HG02852 (cell line): Measurements from ENCODE around the gene VPS39.

Experiments used
- ATAC-seq: cut with Tn5 transposase; IDR thresholded peaks from one replicate; pipeline ENCODE4 v1.9.1; 2021; ENCODE audit warnings: mild to moderate bottlenecking, moderate library complexity; ENCODE audit not compliant: unreplicated experiment

The VPS39 gene

GRCh38 chr15:42131826-42132806 is 76.0 kb downstream of the VPS39 start:
- no peak for ATAC-seq

DNA sequence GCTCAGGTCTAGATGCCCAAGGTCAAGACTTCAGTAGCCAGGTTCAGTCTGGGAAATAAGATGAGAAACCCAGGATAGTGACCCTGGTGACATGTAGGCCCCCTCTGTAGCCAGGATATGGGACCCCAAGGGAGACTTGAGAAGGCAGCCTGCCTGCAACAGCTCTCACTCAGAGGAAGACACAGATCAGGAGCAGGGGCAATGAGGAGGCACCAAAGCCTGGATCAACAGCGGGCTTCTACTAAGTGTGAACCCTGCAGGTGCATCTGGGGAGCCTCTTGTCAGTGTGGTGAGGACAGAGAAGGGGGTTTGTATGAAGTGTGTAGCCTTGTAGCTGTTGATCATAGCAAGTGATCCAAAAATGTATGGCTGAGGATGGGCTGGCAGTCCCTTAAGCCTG is 77.1 kb downstream of the VPS39 start:
- no peak for ATAC-seq

GRCh38 chr15:42130246-42130986 is 77.7 kb downstream of the VPS39 start:
- ATAC-seq: no peak

DNA sequence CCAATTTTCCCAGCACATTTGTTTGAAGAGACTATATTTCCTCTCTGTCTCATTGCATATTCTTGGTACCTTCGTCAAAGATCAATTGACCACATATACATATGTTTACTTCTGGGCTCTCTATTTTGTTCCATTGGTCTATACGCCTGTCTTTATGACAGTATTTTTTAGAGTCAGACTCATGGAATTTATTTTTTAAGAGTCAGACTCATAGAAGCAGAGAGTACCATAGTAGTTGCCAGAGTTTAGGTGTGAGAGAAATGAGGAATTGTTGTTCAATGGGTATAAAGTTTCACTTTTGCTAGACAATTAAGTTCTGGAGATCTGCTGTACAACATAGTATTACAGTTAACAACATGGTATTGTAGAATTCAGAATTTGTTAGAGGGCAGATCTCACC is 78.7 kb downstream of the VPS39 start:
- no peak for ATAC-seq

DNA sequence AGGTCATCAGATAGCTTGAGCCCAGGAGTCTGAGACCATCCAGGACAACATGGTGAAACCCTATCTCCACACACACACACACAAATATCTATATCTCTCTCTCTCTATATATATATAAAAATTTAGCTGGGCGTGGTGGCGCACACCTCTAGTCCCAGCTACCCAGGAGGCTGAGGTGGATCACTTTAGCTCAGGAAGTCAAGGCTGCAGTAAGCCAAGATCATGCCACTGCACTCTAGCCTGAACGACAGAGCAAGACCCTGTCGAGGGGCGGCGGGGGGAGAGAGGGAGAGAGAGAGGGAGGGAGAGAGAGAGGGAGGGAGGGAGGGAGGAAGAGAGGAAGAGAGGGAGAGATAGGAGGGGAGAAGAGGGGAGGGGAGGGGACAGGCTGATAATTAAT is 79.6 kb downstream of the VPS39 start:
- no peak for ATAC-seq

GRCh38 chr15:42123546-42123945 is 84.6 kb downstream of the VPS39 start:
- no peak for ATAC-seq

DNA sequence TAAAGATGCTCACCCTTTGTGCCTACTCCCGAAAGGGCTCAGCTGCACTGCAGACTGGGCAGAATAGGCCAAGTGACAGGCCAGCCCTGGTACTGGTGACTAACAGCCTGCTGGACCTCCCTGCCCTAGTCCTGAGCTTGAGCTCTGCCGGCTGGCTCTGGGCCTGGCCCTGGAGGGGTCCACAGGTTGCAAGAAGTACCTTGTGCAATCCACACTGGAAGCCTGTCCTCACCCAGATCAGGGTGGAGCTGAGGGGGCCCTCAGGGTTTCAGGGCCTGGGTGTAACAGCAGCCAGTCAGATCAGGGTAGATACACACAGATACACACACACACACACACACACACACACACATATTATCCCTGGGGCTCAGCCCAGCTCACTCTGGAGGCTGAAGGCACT is 86.4 kb downstream of the VPS39 start:
- no peak for ATAC-seq

- no peak for ATAC-seq
Observed at GRCh38 chr15:42121021-42121420, 87.1 kb downstream of the VPS39 start.

DNA sequence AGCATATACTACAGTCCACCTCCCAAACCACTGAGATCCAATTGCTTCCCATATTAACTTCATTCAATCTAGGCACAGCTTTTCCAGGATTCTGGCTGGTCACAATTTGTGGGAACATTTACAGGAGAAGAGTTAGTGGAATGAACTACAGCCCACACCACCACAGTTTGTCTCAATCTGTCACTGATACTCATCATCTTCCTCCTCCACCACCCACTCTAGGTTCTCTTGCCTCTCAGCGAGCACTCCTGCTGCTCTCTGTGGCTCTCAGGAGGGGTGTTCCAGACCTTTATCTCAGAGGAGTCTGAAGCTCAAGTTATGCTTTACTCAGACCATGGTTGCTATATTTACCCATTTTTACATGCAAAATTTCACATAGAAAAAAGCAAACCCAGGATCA is 87.8 kb downstream of the VPS39 start:
- no peak for ATAC-seq

GRCh38 chr15:42119446-42119760 is 88.7 kb downstream of the VPS39 start:
- no peak for ATAC-seq

- no peak for ATAC-seq
Observed at GRCh38 chr15:42118650-42119445, 89.3 kb downstream of the VPS39 start.

- ATAC-seq: no peak
Observed at GRCh38 chr15:42111924-42112323, 96.2 kb downstream of the VPS39 start.

- no peak for ATAC-seq
Observed at GRCh38 chr15:42110367-42110766, 97.7 kb downstream of the VPS39 start.

GRCh38 chr15:42108806-42109205 is 99.3 kb downstream of the VPS39 start:
- no peak for ATAC-seq
